GM23248 (cell line): ENCODE data around the gene CSN1S1.

Experiments used
- EZH2 ChIP-seq: fragments of 200-600 bp; sonication (generic); IDR thresholded peaks from 2 replicates; pipeline ENCODE4 v1.6.1; 2018; ENCODE audit warnings: antibody characterized with exemption, mild to moderate bottlenecking; ENCODE audit not compliant: insufficient read depth, poor library complexity, severe bottlenecking
- EZH2phosphoT487 ChIP-seq: fragments of 200-600 bp; sonication (generic); IDR thresholded peaks from 2 replicates; pipeline ENCODE4 v1.6.1; 2018; ENCODE audit warnings: antibody characterized with exemption, moderate library complexity, mild to moderate bottlenecking, low read depth; ENCODE audit not compliant: insufficient read depth

GRCh38 chr4:69977582-69977981, 46.7 kb downstream of the CSN1S1 start:
- TF ChIP-seq EZH2phosphoT487 (no peak), EZH2 (no peak)
